Heart left ventricle (tissue), 16 donors: ENCODE data around the gene FABP3. TPM values are rescaled to one million over a fixed set of nuclear protein-coding genes. Genes with fewer than 3 reads are reported as not detected.

ENCODE experiments used
- ATAC-seq, 4 donors: fragments of 200-7000 bp; cut with Tn5 transposase; one replicate each; pipeline ENCODE4 v1.9.1; 2020 to 2022; ENCODE audit warnings: moderate library complexity in 4 of 4, mild to moderate bottlenecking in 3 of 4, moderate number of reproducible peaks in 1 of 4
- DNase-seq, 5 donors: peaks; one replicate each; pipeline ENCODE4 v3.0.0-alpha.2; 2020
- H3K27ac ChIP-seq, 12 donors: fragments of 200-600 bp; sonication (generic) in 4 of 12; one replicate each; pipeline versions ENCODE4 v1.5.0 to v1.8.0; 2016 to 2022; ENCODE audit warnings: mild to moderate bottlenecking in 2 of 12
- H3K27me3 ChIP-seq, 9 donors: fragments of 200-600 bp; sonication (generic) in 2 of 9; one replicate each; pipeline versions ENCODE4 v1.5.1 to v1.8.0; 2016 to 2022; ENCODE audit warnings: mild to moderate bottlenecking in 3 of 9
- H3K36me3 ChIP-seq, 9 donors: fragments of 200-600 bp; sonication (generic) in 2 of 9; one replicate each; pipeline versions ENCODE4 v1.5.0 to v1.8.0; 2018 to 2022; ENCODE audit warnings: mild to moderate bottlenecking in 2 of 9
- H3K4me1 ChIP-seq, 12 donors: fragments of 200-600 bp; sonication (generic) in 4 of 12; one replicate each; pipeline versions ENCODE4 v1.5.0 to v1.8.0; 2016 to 2022; ENCODE audit warnings: mild to moderate bottlenecking in 3 of 12
- H3K4me3 ChIP-seq, 12 donors: fragments of 200-600 bp; sonication (generic) in 4 of 12; one replicate each; pipeline versions ENCODE4 v1.5.0 to v1.8.0; 2017 to 2022; ENCODE audit warnings: mild to moderate bottlenecking in 9 of 12, moderate library complexity in 4 of 12
- H3K9me3 ChIP-seq, 12 donors: fragments of 200-600 bp; sonication (generic) in 4 of 12; one replicate each; pipeline versions ENCODE4 v1.5.0 to v1.8.0; 2016 to 2022; ENCODE audit warnings: mild to moderate bottlenecking in 1 of 12
- POLR2A ChIP-seq, 2 donors: fragments of 450-650 bp; IDR thresholded peaks; one replicate each; pipeline ENCODE4 v1.6.1; 2017; ENCODE audit warnings: antibody characterized with exemption in 2 of 2, mild to moderate bottlenecking in 2 of 2, moderate library complexity in 2 of 2
- WGBS, 4 donors: extraction: QIAGEN DNeasy Blood & Tissue Kit in 2 of 4; methylation state at CpG; one replicate each; pipeline versions ENCODE4 v1.1.5 to v1.1.7; 2013 to 2018; 5-methylcytosine and 5-hydroxymethylcytosine counted together
- intact Hi-C, 10 donors: fragments of 100-400 bp; cut with DNase I; formaldehyde crosslinking; loops; one replicate each; pipeline versions ENCODE4 v1.11.1 to v1.14.2; 2022
- polyA plus RNA-seq, 2 donors: library from polyadenylated mRNA; stranded (reverse); fragments of 200-250 nt; gene quantifications; one replicate each; pipeline ENCODE4 v1.2.3, GENCODE V29; 2013
- total RNA-seq, 9 donors: library from RNA; depleted of rRNA in 2 of 9; stranded (reverse); fragments of >200 nt in 2 of 9; fragmentation: NEBNext Ultra II Directional in 3 of 9; extraction: Animal tissue kit (Norgen Biotek cat#: 25700) in 3 of 9; gene quantifications; one replicate each; pipeline versions ENCODE4 v1.1.0 to v1.2.4, GENCODE V29; 2016 to 2023
- TF ChIP-seq, protein P1 (sequence below), 12 donors: fragments of 200-600 bp; sonication (generic) in 4 of 12; IDR thresholded peaks; one replicate each; pipeline versions ENCODE4 v1.5.0 to v1.8.0; 2018 to 2022; ENCODE audit warnings: antibody characterized with exemption in 12 of 12, mild to moderate bottlenecking in 5 of 12
- donor health status: ischemic (EF 13 %, LVEDD 7.1; RV severe dilation, severe dysfunction).
- donor health status: healthy with polysubstance abuse.
- donor health status: DM: no; HTN: yes; CAD: no.
- donor health status: DM: no; HTN: no; CAD: no.
- donor health status: ischemic (EF 25% LVEDD 6.9; RV normal size, moderate dysfunction).
- donor health status: ischemic (EF 25% LVEDD 5.7; RV mildly dilated, moderate dysfunction).
- donor health status: healthy.
- donor health status: DM: yes; HTN: yes; CAD: no.
- donor health status: ischemic (EF 35%, LVEDD 5.7; RV mildly dilated, moderate dysfunction).
- donor health status: nonischemic (EF 11% LVEDD 7.7; RV severe dilation, severe dysfunction).
- donor health status: DM: yes; HTN: yes; CAD: no.
- donor health status: PGD.
- donor health status: ischemic (EF 29% LVEDD 5.4; RV normal size, mild dysfunction).
- donor health status: nonischemic (EF 23%, LVEDD 6.1; RV moderate dilation, normal function).

Gene FABP3
- total and polyA plus RNA-seq, 11 donors = 2,591 to 10,560 (median 5,230) TPM

GRCh38 chr1:31414980-31415370 is 42.1 kb upstream of the FABP3 start:
- Histone ChIP-seq H3K27ac (no peak overlapping the region), H3K4me1 (peaks cover 0 to 22% (median 8%) of the 10 kb centered on the region in 12 donors), H3K9me3 (no peaks in the 10 kb centered on the region), H3K4me3 (no peak overlapping the region), H3K36me3 (no peaks in the 10 kb centered on the region), H3K27me3 (peaks cover 0 to 26% (median 5%) of the 10 kb centered on the region in 9 donors)
- no peak for ATAC-seq
- intact Hi-C loops = no loop called here
- no peak for TF ChIP-seq POLR2A (IDR thresholded peaks at IDR 0.05)
- TF ChIP-seq, protein P1, sequence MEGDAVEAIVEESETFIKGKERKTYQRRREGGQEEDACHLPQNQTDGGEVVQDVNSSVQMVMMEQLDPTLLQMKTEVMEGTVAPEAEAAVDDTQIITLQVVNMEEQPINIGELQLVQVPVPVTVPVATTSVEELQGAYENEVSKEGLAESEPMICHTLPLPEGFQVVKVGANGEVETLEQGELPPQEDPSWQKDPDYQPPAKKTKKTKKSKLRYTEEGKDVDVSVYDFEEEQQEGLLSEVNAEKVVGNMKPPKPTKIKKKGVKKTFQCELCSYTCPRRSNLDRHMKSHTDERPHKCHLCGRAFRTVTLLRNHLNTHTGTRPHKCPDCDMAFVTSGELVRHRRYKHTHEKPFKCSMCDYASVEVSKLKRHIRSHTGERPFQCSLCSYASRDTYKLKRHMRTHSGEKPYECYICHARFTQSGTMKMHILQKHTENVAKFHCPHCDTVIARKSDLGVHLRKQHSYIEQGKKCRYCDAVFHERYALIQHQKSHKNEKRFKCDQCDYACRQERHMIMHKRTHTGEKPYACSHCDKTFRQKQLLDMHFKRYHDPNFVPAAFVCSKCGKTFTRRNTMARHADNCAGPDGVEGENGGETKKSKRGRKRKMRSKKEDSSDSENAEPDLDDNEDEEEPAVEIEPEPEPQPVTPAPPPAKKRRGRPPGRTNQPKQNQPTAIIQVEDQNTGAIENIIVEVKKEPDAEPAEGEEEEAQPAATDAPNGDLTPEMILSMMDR (IDR thresholded peaks at IDR 0.05) = no peak
- 87 to 92% (median 90%) methylated on average over 4 of the region's 4 CpGs for WGBS, 4 donors
- DNase-seq = no peak

DNA sequence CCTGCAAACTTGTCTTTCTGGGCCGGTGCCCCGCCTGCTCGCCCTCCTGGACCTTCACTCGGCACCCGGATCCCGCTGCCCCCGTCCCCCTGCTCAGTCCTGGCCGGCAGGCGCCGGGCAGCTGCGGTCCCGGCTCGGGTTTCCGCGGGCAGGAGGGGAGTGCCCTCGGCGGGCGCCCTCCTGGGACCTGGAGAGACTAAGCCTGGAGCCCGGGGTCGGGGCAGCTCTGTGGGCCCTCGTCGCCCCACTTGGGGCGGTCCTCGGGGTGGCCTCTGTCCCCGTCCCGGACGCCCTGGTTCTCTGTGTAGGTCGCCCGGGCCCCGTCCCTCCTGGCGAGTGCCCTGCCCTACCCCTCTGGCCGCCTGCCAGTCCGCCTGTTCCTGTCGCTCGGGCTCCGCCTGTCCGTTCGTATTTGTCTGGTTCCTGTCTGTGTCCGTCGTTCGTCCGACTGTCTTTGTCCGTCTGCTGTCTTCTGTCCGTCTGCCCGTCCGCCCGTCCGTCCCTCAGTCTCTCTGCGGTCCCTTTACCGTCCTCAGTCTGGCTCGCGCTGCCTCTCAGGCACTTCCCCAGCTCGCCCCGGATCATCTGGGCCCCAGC is 40.6 kb upstream of the FABP3 start:
- intact Hi-C loops = no loop called here
- peaks cover 0 to 32% (median 5%) of the 10 kb centered on the region in 9 donors for H3K27me3 ChIP-seq
- TF ChIP-seq, protein P1 (IDR thresholded peaks at IDR 0.05) = no peak
- no peak for TF ChIP-seq POLR2A (IDR thresholded peaks at IDR 0.05)
- ATAC-seq = peak; percentile 51 to 87 (median 82)
- peak overlapping the region; percentile 46 to 92 (median 71) for H3K4me3 ChIP-seq
- no peaks in the 10 kb centered on the region for H3K36me3 ChIP-seq
- peak; percentile 75 to 89 (median 86) for DNase-seq
- peak overlapping the region in 10 of 12 donors; percentile 36 to 85 (median 70) for H3K27ac ChIP-seq
- WGBS, 4 donors = 0% methylated on average over 27 to 54 of the region's 54 CpGs
- H3K4me1 ChIP-seq = peaks cover 0 to 22% (median 8%) of the 10 kb centered on the region in 12 donors
- no peaks in the 10 kb centered on the region for H3K9me3 ChIP-seq

DNA sequence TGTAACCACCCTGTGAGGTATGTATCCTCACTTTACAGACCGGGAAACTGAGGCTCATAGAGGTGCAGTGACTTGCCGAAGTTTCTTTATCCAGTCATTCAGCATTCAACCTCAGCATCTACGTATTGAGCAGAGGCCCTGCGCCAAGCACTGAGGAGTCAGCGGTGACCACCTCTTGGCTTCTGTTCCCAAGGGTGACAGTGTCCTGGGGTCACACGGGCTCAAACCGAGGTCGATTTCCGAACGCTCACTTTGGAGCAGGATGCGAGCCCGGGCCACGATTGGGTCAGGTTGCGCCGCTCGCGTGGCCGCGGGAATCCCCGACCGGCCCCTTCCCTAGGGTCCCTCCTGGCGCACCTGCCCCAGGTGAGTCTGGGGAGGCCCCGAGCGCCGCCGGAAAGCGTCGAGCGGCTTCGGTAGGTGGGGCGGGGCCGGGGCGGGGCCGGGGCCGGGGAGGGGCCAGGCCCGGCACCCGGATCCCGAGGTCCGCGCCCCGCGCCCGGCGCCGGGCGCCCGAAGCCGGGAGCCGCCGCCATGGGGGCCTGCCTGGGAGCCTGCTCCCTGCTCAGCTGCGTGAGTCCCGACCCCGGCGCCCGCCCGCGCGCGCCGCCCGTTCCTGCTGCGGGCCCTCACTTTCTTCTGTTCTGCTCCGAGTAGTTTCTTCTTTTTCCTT is 40.0 kb upstream of the FABP3 start, which contains the start of gene SERINC2:
TSS of gene SERINC2 (plus strand) at position 482 of the 673 bp plus-strand sequence. CDS start at position 535, 53 bp downstream.
- H3K36me3 ChIP-seq = no peaks in the 10 kb centered on the region
- DNase-seq (no peak), ATAC-seq (peak in 3 of 4 donors; percentile 58 to 72 (median 71))
- H3K27me3 ChIP-seq = peaks cover 0 to 32% (median 5%) of the 10 kb centered on the region in 9 donors
- H3K4me1 ChIP-seq = peaks cover 0 to 22% (median 8%) of the 10 kb centered on the region in 12 donors
- H3K27ac ChIP-seq = peak within 1 kb of the TSS in 10 of 12 donors; percentile 36 to 85 (median 70)
- WGBS, 4 donors = 2 to 9% (median 3%) methylated on average over 13 to 63 of the region's 63 CpGs
- TF ChIP-seq, protein P1 (IDR thresholded peaks at IDR 0.05) = no peak
- TF ChIP-seq POLR2A (IDR thresholded peaks at IDR 0.05) = no peak
- no peaks in the 10 kb centered on the region for H3K9me3 ChIP-seq
- intact Hi-C loops = no loop called here
- peak within 1 kb of the TSS; percentile 46 to 92 (median 71) for H3K4me3 ChIP-seq

GRCh38 chr1:31412205-31412604 is 39.3 kb upstream of the FABP3 start:
- peak overlapping the region in 2 of 12 donors; percentile 75 to 80 for H3K4me3 ChIP-seq
- no peaks in the 10 kb centered on the region for H3K36me3 ChIP-seq
- intact Hi-C loops = no loop called here
- peaks cover 0 to 22% (median 8%) of the 10 kb centered on the region in 12 donors for H3K4me1 ChIP-seq
- no peak overlapping the region for H3K27ac ChIP-seq
- H3K27me3 ChIP-seq = peaks cover 0 to 32% (median 5%) of the 10 kb centered on the region in 9 donors
- 57 to 80% (median 60%) methylated on average over 2 of the region's 2 CpGs for WGBS, 4 donors
- TF ChIP-seq, protein P1 (IDR thresholded peaks at IDR 0.05) = no peak
- no peak for TF ChIP-seq POLR2A (IDR thresholded peaks at IDR 0.05)
- ATAC-seq (no peak), DNase-seq (no peak)
- no peaks in the 10 kb centered on the region for H3K9me3 ChIP-seq
